Stimulated activated CD8-positive, alpha-beta memory T cell treated with anti-CD3 and anti-CD28 coated beads, Interleukin-4, amount 100 ng/mL, for 4 hours (primary cell): ENCODE data around the gene ZFTA.

ENCODE experiments used
- DNase-seq, 2 donors: peaks; one replicate each; pipeline ENCODE4 v3.0.0-alpha.2; 2020; ENCODE audit warnings: low read depth in 2 of 2, low spot score in 1 of 2

ZFTA gene

DNA sequence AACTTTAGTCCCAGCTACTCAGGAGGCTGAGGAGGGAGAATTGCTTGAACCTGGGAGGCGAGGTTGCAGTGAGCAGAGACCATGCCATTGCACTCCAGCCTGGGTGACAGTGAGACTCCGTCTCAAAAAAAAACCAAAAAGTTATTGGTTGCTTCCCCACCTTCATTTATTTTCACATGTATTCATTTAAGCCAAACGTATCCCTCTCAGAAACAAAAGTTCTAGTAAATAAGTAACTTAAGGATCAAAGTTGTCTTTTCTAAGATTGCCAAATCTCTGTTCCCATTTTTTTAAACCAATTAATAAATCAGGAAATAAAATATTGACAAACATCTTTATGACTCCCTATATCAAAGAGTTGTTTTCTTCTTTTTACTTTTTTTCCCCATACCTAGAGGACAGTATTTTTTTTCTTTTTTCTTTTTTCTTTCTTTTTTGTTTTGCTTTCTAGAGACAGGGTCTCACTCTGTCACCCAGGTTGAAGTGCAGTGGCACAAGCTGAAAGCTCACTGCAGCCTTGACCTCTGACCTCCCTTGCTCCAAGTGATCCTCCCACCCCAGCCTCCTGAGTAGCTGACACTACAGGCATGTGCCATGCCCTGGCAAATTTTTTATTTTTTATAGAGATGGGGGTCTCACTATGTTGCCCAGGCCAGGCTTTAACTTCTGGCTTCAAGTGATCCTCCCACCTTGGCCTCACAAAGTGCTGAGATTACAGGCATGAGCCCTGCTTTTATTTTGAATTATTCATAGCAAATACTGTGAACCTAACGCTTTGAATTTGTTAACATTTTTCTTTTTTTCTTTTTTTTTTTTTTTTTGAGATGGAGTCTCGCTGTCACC lies 11.4 kb downstream of the ZFTA start:
- no peak for DNase-seq

DNA sequence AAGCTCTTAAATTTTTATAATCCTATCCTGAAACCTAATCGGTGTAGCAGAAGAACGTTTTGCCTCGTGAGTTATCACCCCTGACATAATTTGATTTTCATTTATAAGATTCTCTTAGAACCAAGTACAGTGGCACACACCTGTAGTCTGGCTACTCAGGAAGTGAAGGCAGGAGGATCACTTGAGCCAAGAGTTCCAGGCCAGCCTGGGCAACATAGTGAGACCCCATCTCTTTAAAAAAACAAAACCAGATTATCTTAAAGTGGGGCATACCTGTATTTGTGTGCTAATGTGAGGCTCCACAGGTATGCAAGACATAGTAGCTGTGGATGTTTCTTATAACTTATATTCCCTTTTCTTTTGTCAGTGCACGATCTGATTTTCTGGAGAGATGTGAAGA lies 19.0 kb downstream of the ZFTA start:
- DNase-seq: no peak

DNA sequence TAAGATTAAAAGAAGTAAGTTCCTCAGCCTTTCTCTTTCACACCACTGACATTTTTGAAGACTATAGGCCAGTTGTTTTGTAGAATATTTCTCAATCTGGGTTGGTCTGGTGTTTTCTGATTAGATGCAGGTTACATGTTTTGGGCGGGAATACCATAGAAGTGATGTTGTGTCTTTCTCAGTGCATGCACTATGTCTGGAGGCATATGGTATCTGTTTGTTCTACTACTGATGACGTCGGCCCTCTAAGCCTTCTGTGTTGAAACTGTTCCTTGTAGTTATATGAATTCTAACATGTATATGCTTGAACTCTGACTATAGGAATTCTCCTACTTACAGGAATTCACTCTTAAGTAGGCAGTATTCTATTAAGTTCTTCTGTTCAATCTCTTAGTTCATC lies 21.6 kb downstream of the ZFTA start:
- DNase-seq: no peak

DNA sequence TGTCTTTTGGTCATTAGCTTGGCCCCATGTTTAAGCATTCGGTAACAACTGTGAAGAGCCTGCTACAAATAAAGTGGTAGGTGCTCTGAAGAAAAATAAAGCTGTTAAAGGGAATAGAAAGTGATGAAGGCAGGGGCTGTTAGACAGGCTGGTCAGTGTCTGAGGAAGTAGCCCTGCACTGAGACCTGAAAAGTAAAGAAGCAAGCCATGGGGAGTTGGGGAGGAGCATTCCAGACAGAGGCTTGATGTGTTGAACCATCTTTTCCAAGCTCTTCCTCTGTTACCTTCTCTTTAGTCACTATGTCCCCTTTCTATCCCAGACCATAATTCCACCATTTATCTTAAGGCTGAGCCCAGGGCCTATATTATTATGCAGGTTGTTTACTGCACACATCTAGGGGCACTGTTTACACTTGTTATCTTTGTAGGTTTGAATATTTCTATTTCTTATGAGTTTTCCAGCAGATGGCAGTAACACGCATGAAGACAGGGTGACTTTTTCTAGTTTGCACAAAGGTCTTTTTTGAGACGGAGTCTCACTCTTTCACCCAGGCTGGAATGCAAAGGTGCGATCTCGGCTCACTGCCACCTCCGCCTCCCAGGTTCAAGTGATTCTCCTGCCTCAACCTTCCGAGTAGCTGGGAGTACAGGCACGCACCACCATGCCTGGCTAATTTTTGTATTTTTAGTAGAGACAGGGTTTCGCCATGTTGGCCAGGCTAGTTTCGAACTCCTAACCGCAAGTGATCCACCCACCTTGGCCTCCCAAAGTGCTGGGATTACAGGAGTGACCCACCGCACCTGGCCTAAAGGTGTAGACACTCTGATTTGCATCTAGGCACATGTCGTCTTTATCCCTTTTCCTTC lies 23.0 kb downstream of the ZFTA start:
- DNase-seq: no peak

DNA sequence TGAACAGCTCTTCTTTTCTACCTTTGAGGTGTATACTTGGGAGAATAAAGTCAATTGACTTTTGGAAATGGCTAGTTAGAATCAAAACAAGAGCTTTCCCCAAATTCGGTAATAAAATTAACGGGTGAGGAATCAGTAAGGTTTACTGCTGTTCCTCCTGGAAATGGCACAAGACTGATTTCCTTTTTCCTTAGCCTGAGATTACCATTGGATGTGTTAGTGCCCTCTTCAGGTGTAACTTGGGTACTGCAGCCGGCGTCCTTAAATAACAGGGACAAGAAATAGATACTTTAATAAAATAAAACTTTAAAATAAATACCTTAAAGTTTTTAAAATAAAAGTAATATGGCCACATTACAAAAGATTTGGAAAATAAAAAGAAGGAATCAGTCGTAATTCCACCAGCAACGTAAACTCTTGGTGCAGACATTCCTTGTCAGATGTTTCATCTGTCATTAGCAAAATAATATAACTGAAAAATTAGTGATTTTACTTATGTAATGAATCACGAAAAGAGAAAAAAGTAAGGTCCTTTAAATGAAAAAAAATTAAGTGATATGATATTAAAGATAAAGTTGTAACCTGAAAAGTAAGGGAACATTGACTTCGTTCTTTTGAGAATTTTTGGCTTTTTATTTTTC lies 29.7 kb downstream of the ZFTA start:
- peak; percentile 30 to 48 for DNase-seq

DNA sequence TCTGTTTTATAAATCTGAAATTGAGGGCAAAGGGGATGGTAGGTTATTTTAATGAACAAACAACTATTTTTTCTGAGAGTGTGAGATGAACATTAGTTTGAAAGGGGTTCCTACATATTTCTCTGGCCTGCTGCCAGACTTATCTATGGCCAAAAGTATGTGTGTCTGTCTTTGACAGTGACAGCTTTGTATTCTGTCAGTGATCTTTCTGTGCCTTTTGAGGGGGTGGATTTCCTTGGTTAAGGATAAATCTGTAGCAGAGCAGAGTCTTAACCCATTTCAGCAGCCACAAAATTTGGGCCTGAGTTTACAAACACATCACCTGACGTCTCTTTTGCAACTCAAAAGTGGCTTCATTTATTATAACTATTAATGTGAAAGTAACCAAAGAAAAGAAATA lies 30.9 kb downstream of the ZFTA start:
- DNase-seq: no peak

DNA sequence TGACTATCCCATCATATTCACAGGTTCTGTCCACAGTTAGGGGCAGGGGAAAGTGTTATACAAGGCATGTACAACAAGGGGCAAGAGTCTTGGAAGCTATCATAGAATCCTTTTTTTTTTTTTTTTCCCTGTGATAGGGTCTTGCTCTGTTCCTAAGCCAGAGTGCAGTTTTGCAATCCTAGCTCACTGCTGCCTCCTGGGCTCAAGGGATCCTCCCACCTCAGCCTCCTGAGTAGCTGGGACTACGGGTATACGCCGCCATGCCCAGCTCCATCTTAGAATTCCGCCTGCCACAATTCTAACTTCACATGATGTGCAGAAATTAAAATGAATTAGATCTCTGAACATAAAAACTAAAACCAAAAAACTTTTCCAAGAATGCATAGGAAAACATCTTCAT lies 31.7 kb downstream of the ZFTA start:
- no peak for DNase-seq

DNA sequence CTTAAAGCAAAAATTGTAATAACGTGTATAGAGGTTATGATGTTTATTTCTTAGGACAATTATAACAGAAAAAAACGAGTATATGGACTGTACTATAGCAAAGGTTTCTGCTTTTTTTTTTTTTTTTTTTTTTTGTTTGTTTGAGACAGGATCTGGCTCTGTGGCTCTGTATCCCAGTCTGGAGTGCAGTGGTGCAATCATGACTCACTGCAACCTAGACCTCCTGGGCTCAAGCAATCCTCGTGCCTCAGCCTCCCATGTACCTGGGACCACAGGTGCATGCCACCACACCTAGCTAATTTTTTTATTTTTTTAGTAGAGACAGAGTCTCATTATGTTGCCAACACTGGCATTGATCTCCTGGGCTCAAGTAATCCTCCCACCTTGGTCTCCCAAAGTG lies 39.2 kb downstream of the ZFTA start:
- no peak for DNase-seq

DNA sequence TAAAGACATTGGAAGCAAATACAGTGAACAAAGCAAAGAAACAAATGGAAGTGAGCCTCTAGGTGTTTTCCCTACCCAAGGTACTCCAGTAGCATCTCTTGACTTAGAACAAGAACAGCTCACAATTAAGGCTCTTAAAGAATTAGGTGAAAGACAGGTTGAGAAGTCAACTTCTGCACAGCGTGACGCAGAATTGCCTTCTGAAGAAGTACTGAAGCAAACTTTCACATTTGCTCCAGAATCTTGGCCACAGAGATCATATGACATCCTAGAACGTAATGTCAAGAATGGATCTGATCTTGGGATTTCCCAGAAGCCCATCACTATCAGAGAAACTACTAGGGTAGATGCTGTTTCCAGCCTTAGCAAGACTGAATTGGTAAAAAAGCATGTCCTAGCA lies 48.0 kb downstream of the ZFTA start:
- DNase-seq: no peak

DNA sequence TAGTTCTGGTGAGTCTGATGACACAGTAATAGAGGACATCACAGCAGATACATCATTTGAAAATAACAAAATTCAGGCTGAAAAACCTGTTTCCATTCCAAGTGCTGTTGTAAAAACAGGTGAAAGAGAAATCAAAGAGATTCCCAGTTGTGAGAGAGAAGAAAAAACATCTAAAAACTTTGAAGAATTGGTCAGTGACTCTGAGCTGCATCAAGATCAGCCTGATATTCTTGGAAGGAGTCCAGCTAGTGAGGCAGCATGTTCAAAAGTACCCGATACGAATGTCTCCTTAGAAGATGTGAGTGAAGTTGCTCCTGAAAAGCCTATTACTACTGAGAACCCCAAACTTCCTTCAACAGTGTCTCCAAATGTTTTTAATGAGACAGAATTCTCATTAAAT lies 48.6 kb downstream of the ZFTA start:
- no peak for DNase-seq

DNA sequence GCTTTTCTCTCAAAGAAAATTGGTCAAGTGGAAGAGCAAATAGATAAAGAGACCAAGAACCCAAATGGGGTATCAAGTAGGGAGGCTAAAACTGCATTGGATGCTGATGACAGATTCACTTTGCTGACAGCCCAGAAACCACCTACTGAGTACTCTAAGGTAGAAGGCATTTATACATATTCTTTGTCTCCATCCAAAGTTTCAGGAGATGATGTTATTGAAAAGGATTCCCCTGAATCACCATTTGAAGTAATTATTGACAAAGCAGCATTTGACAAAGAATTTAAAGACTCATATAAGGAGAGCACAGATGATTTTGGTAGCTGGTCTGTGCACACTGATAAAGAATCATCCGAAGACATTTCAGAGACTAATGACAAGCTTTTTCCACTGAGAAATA lies 49.6 kb downstream of the ZFTA start:
- no peak for DNase-seq
